Bronchial epithelial cell (primary cell): ENCODE results near the gene TRPV4. TPM values are rescaled to one million over a fixed set of nuclear protein-coding genes. Genes with fewer than 3 reads are reported as not detected.

ENCODE experiments used
- DNase-seq: peaks from one replicate; pipeline ENCODE4 v3.0.0-alpha.2; 2010; ENCODE audit warnings: low read depth
- FAIRE-seq: peaks from 2 replicates; lab custom pipeline; 2011; peaks lifted over from hg19 to GRCh38; lab: Jason Lieb, UNC
- H3K27me3 ChIP-seq: 2 replicates; pipeline ENCODE4 v1.5.1; 2011; ENCODE audit warnings: low read length; ENCODE audit not compliant: control insufficient read depth, insufficient read depth
- H3K36me3 ChIP-seq: 2 replicates; pipeline ENCODE4 v1.5.1; 2011; ENCODE audit warnings: low read length; ENCODE audit not compliant: control insufficient read depth, insufficient read depth
- H3K4me3 ChIP-seq: 2 replicates; pipeline ENCODE4 v1.5.1; 2011; ENCODE audit warnings: mild to moderate bottlenecking, low read depth, low read length, control low read depth
- CTCF ChIP-seq: IDR thresholded peaks from 2 replicates; pipeline ENCODE4 v1.5.1; 2011; ENCODE audit warnings: mild to moderate bottlenecking, moderate library complexity, low read length, control low read depth, inconsistent platforms; ENCODE audit not compliant: insufficient read depth, severe bottlenecking
- total RNA-seq: library from RNA; depleted of rRNA; stranded (reverse); fragments of >200 nt; gene quantifications from 2 replicates; pipeline ENCODE4 v1.2.1, GENCODE V29; 2014

Gene TRPV4
- total RNA-seq, 1 donor from 2014 or later = 0.53 TPM

DNA sequence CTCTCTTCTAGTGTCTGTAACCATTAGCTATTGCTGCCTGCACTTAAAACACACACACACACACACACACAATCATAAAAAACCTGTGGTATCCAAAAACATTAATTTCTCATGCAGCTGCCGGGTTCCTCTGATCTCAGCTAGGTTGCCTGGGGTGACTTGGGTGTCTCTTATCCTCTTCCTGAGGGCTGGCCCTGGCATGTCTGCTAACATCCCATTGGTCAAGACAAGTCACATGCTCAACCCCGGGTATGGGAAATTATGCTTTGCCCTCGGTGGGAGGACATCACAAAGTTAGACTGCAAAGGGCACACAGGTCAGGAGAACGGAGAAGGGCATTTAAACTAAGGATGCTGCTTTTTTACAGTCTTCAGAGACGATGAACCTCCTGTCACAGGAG lies 55.7 kb downstream of the TRPV4 start:
- H3K36me3 ChIP-seq = no peaks in the 10 kb centered on the region
- no peak for TF ChIP-seq CTCF
- H3K4me3 ChIP-seq = no peak overlapping the region
- peak; percentile 55 for DNase-seq
- no peak for FAIRE-seq
- peaks cover 3% of the 10 kb centered on the region for H3K27me3 ChIP-seq

GRCh38 chr12:109776624-109777023 lies 56.6 kb downstream of the TRPV4 start:
- FAIRE-seq (no peak), DNase-seq (no peak)
- Histone ChIP-seq H3K4me3 (no peak overlapping the region), H3K27me3 (peaks cover 3% of the 10 kb centered on the region), H3K36me3 (no peaks in the 10 kb centered on the region)
- no peak for TF ChIP-seq CTCF

GRCh38 chr12:109775172-109775881 lies 57.9 kb downstream of the TRPV4 start:
- H3K4me3 ChIP-seq = no peak overlapping the region
- TF ChIP-seq CTCF = peak; percentile 91
- no peaks in the 10 kb centered on the region for H3K36me3 ChIP-seq
- FAIRE-seq = no peak
- peak; percentile 42 for DNase-seq
- H3K27me3 ChIP-seq = peaks cover 3% of the 10 kb centered on the region

DNA sequence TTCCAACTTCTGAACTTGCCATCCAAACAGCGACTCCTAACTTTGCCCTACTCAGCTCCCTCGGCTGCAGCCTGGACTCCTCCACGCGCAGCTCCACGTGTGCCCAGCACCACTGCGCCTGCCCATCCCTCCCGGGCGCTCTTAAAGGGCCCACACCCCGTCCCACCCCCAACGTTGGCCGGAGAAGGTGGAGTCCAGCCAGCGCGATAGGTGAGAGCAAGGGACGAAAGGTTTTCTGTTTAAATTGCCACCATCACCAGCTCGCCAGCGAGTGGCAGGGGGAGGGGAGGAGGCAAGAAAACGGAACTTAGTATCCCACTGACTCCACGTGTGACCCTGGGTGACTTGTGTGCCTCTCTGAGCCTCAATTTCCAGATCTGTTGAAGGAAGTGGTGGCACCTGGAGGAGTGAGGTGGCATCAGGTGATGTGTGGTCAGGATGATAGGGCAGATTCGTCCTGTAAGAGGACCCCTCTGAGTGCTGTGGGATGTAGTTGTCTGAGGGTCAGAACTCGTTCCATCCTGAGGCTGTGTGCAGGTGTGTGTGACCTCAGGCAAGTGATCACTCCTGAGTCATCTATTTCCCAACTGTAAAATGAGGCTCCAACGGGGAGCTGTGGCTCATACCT lies 59.7 kb downstream of the TRPV4 start:
- no peak overlapping the region for H3K4me3 ChIP-seq
- H3K36me3 ChIP-seq = no peaks in the 10 kb centered on the region
- peaks cover 3% of the 10 kb centered on the region for H3K27me3 ChIP-seq
- peak; percentile 52 for FAIRE-seq
- no peak for TF ChIP-seq CTCF
- DNase-seq = peak; percentile 82

GRCh38 chr12:109772622-109773321 lies 60.4 kb downstream of the TRPV4 start:
- TF ChIP-seq CTCF = no peak
- Histone ChIP-seq H3K36me3 (no peaks in the 10 kb centered on the region), H3K27me3 (peaks cover 3% of the 10 kb centered on the region), H3K4me3 (no peak overlapping the region)
- DNase-seq = no peak
- FAIRE-seq = peak; percentile 70
